ENCODE measurements around the gene ACACA.
"Not testable (repeated sequence)": the region's sequence is repeated elsewhere in the genome, so short reads cannot be mapped to it uniquely, and the experiment has no call there.

ACACA gene

DNA sequence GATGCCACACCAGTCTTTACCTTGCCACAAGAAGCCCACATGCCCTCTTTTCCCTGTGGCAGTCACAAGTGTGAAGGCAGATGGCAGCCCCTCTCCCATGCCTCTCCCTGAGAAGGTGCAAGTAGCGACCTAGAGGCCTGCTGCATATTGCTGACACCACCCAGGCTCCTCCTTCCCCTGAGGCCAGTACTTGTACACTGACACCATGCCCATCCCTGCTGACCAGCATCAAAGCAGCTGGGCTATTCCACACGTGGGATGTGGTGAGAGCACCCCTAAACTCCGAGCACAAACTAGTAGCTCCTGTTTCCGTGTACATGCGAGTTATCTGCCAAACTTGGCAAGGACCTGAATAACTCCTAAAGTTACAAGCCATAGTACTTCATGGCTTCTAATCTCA, 308.5 kb downstream of the ACACA start:
- no peak for DNase-seq (ENCODE audit: low read depth)

- DNase-seq (ENCODE audit: low read depth), result no peak
Measured at GRCh38 chr17:37097154-37097553, 309.5 kb downstream of the ACACA start.

- DNase-seq (ENCODE audit: low read depth), result no peak
Measured at GRCh38 chr17:37096071-37096470, 310.6 kb downstream of the ACACA start.

DNA sequence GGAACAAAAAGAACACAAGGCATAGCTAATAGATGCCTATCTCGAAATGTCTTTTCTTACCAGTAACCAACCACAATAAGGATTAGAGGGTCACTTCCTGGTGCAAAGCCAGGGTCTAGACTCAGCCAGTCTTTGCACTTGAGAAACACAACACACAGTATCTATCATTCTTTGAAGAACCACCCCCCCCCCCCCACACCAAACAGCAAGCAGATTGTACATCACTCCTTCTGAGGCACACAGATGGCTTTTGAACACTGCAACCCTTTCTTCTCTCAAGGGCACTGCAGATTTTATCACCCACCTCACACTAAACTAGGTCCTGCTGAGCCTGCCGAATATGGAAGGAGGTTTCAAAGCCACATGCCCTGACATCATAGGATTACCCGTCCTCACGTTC, 312.2 kb downstream of the ACACA start:
- DNase-seq (ENCODE audit: low read depth), result no peak

DNA sequence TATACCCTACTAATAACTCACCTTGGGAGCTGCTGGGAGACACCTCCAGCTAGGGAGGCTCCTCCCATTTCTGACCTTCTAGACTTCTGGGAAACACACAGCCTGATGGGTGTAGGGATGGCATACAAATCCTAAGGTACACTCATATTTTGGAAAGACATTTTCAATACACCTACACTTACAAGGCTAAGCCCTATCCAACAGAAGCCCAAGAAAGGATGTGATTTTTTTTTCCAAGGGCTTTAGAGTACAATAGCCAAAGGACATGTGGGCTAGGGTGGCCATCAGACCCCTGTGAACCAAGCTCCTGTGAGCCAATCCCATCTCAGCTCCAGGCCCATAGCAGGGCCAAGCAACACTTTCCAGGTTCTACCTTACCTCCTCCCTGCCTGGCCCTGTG, 313.9 kb downstream of the ACACA start:
- no peak for DNase-seq (ENCODE audit: low read depth)

DNA sequence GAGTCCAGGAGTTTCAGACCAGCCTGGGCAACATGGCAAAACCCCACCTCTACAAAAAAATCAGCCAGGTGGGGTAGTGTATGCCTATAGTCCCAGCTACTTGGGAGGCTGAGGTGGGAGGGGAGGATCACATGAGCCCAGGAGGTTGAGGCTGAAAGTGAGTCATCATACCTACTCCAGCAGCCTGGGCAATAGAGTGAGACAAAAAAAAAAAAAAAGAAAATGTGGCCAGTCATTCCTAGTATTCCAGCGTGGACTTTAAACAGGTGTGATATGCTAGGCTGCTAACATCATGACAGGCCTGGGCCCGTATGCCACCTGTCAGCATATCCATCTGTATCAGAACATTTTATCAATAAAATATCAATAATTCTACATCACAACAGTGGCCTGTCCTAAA, 314.6 kb downstream of the ACACA start:
- no peak for DNase-seq (ENCODE audit: low read depth)

DNA sequence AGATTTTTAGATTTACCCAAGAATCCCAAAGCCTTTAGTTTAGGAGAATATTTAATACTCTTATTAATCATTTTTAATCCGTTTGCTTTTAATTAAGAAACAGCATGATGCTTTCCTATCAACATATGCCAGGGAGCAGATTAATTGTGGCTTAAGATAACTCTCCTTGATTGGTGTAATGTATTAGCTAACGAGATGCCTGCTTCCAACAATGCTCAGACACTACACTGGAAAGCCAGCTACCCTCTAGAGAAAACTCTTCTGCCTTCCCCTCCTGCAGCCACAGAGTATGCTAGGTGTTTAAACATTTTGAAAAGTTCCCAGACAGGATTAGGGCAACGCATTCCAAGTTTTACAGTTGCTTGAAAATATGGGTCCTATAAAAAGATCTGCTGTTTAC, 315.7 kb downstream of the ACACA start:
- DNase-seq (ENCODE audit: low read depth), result no peak

- DNase-seq (ENCODE audit: low read depth), result peak; percentile 41
Measured at GRCh38 chr17:37089956-37090355, 316.7 kb downstream of the ACACA start.

GRCh38 chr17:37088913-37089312, 317.7 kb downstream of the ACACA start:
- DNase-seq (ENCODE audit: low read depth), result no peak

DNA sequence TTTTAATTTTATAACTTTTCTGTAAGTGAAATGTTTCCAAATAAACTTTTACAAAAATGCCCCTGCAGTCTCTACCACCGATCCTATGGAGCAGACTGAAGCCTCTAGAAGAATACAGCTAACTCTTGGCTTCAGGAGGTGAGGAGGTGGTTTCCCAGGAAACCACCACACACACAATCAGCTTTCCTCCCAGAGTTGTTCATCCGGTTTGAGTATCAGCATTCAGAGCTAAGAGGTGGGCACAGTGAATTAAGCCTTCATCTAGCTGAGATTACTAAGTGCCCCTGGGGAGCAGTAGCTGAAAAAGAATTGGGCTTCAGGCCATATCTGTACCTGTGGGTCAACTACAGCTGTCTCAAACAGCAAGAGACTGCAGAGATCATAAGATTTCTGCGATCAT, 318.2 kb downstream of the ACACA start:
- no peak for DNase-seq (ENCODE audit: low read depth)

DNA sequence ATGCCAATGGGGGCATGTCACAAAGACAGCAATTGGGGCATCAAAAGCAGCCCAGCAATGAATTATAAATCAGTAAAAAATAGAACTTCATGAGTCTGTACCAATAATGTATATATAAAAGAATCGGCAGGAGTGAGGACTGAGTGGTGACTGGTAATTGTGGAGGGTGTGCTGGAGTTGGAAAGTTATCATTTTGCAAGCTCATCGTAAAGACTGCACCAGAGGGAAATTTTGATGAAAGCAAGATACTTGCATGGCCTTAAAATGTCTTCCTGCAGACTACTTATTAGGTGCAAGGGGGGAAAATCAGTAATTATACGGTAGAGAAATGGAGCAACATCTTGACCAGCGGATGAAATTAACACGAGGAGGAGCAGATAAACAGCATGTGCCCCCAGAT, 319.0 kb downstream of the ACACA start:
- DNase-seq (ENCODE audit: low read depth), result no peak

DNA sequence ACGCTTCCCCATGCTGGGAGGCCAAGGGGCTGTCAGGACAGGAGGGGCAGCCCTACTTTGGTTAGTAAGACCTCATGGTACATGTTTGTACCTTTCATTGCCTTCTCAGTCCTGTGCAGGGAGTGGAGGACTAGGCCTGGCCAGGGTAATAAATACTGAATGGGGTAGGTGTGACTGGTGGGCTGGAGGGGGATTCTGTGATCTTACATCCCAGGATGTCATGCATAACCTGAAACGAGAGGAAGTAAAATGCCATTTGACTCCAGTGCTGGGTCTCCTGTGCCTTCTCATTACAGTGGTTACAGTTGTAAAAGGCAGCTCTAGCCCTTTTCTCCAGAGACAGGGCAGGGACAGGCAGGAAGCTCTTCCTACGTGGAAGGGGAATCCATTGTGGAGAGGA, 319.7 kb downstream of the ACACA start:
- DNase-seq (ENCODE audit: low read depth), result no peak

- DNase-seq (ENCODE audit: low read depth), result no peak
Measured at GRCh38 chr17:37086334-37086733, 320.3 kb downstream of the ACACA start.

GRCh38 chr17:37084372-37084771, 322.3 kb downstream of the ACACA start:
- DNase-seq (ENCODE audit: low read depth), result no peak

- no peak for DNase-seq (ENCODE audit: low read depth)
Measured at GRCh38 chr17:37083456-37083855, 323.2 kb downstream of the ACACA start.

DNA sequence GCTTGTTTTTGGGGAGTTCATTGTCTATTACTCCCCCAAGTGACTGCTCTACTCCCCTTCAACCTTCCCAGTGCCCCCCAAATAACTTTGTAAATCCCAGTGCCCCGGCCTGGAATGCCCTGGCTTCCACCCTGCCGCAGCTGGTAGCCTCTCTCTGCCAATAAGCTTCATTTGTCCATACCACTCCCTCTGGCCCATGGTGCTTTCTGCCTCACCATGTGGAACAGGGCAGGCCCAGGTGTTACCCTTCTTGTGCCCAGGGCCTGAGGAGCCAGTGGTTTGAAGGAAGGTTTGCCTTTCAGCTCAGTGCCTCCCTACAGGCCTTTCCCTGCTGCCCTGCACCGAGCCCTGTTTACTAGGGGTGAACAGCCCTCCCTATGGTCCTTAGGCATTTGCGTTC, 323.7 kb downstream of the ACACA start:
- no peak for DNase-seq (ENCODE audit: low read depth)

GRCh38 chr17:37082311-37082860, 324.2 kb downstream of the ACACA start:
- no peak for DNase-seq (ENCODE audit: low read depth)

DNA sequence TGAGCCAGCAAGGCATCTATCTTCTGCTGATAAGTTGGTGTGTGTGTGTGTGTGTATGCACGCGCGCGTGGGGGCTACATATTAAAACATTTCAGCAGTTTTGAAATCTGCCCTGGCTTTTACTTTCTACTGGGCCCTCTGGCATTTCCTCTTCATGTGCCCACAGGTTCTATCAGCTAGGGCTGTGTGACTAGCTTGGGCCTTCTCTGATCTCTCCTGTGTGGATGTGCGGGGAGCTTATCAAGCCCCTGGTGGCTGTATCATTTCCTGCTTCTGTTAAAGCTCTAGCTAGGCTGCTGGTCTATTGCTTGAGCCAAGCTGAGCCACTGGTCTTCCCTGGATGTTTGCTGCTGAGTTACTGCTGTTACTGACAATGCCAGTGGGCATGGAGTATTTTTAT, 325.3 kb downstream of the ACACA start:
- DNase-seq (ENCODE audit: low read depth), result no peak

- DNase-seq (ENCODE audit: low read depth), result no peak
Measured at GRCh38 chr17:37079735-37080134, 326.9 kb downstream of the ACACA start.

DNA sequence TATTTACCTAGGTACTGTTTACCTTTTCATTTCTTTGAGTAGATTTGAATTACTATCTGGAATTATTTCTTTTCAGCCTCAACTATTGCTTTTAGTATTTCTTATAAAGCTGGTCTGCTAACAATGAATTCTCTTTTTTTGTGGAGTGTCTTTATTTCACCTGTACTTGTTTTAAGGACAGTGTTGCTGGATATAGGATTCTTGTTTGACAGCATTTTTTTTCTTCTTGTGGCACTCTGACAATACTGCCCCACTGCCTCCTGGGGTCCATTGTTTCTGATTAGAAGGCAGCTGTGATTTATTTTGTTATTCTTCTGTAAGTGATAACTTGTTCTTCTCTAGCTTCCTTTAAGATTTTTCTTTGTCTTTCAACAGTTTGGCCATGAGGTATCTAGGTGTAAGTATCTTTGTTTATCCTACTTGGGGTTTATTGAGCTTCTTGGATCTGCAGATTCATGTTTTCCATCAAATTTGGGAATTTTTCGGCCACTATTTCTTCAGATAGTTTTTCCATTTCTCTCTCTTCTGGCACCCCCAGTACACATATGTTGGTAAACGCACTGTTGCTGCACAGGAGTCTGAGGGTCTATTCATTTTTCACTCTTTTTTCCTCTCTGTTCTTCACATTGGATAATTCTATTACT, 327.4 kb downstream of the ACACA start:
- DNase-seq (ENCODE audit: low read depth), result no peak

DNA sequence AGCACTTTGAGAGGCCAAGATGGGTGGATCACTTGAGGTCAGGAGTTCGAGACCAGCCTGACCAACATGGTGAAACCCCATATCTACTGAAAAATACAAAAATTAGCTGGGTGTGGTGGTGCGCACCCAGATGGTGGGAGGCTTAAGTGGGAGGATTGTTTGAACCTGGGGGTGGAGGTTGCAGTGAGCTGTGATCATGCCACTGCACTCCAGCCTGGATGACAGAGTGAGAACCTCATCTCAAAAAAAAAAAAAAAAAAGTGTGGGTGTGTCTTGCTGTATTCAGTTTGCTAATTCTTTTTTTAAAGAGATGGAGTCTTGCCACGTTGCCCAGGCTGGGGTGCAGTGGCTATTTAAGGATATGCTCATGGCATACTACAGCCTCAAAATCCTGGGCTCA, 333.2 kb downstream of the ACACA start:
- not testable (repeated sequence) for DNase-seq (ENCODE audit: low read depth)

- DNase-seq (ENCODE audit: low read depth), result no peak
Measured at GRCh38 chr17:37069087-37069486, 337.5 kb downstream of the ACACA start.

- DNase-seq (ENCODE audit: low read depth), result no peak
Measured at GRCh38 chr17:37068266-37068665, 338.4 kb downstream of the ACACA start.

- no peak for DNase-seq (ENCODE audit: low read depth)
Measured at GRCh38 chr17:37067555-37068111, 339.0 kb downstream of the ACACA start.
